ENCODE results near the gene CELF5. TPM values are rescaled to one million over a fixed set of nuclear protein-coding genes. Genes with fewer than 3 reads are reported as not detected.

CELF5 gene
- total and polyA plus RNA-seq, 9 donors, result 1.3 to 6.4 (median 2.8) TPM

- Histone ChIP-seq H3K27me3 (no peaks in the 10 kb centered on the region), H3K4me1 (ENCODE audit: insufficient read depth) (no peaks in the 10 kb centered on the region), H3K36me3 (no peaks in the 10 kb centered on the region), H3K27ac (no peak overlapping the region), H3K4me3 (no peak overlapping the region), H3K9me3 (peaks cover 0 to 3% of the 10 kb centered on the region in 2 donors)
- no peak for DNase-seq
- TF ChIP-seq EP300 (IDR thresholded peaks at IDR 0.05), result no peak
- no peak for TF ChIP-seq POLR2A (IDR thresholded peaks at IDR 0.05)
- no peak for TF ChIP-seq CTCF (IDR thresholded peaks at IDR 0.05)
- 79 to 88% (median 81%) methylated on average over 11 of the region's 11 CpGs for WGBS, 3 donors
- intact Hi-C loops (cut with DNase I), result no loop called here
Measured at GRCh38 chr19:3278294-3278693, 53.8 kb downstream of the CELF5 start.

GRCh38 chr19:3278749-3279148, 54.3 kb downstream of the CELF5 start:
- H3K27ac ChIP-seq, result no peak overlapping the region
- intact Hi-C loops (cut with DNase I), result no loop called here
- no peak overlapping the region for H3K4me3 ChIP-seq
- WGBS, 3 donors, result 72 to 83% (median 79%) methylated on average over 5 of the region's 5 CpGs
- H3K4me1 ChIP-seq (ENCODE audit: insufficient read depth), result no peaks in the 10 kb centered on the region
- no peaks in the 10 kb centered on the region for H3K9me3 ChIP-seq
- no peak for DNase-seq
- no peaks in the 10 kb centered on the region for H3K36me3 ChIP-seq
- no peaks in the 10 kb centered on the region for H3K27me3 ChIP-seq
- no peak for TF ChIP-seq POLR2A (IDR thresholded peaks at IDR 0.05)

GRCh38 chr19:3279306-3279705, 54.8 kb downstream of the CELF5 start:
- intact Hi-C loops (cut with DNase I), result no loop called here
- WGBS, 3 donors, result 62 to 72% (median 65%) methylated on average over 7 of the region's 7 CpGs
- no peaks in the 10 kb centered on the region for H3K27me3 ChIP-seq

GRCh38 chr19:3281026-3281425, 56.6 kb downstream of the CELF5 start:
- H3K4me3 ChIP-seq, result no peak overlapping the region
- H3K27me3 ChIP-seq, result no peaks in the 10 kb centered on the region
- intact Hi-C loops (cut with DNase I), result no loop called here
- no peaks in the 10 kb centered on the region for H3K4me1 ChIP-seq (ENCODE audit: insufficient read depth)
- H3K36me3 ChIP-seq, result no peaks in the 10 kb centered on the region
- no peak overlapping the region for H3K27ac ChIP-seq
- no peaks in the 10 kb centered on the region for H3K9me3 ChIP-seq
- no peak for DNase-seq
- WGBS, 3 donors, result 66 to 79% (median 76%) methylated on average over 21 of the region's 21 CpGs
- TF ChIP-seq CTCF (IDR thresholded peaks at IDR 0.05) (no peak), EP300 (IDR thresholded peaks at IDR 0.05) (no peak), POLR2A (IDR thresholded peaks at IDR 0.05) (no peak)

More at GRCh38 chr19:3279306-3279705, 54.8 kb downstream of the CELF5 start:
- TF ChIP-seq EP300 (IDR thresholded peaks at IDR 0.05), result no peak
- no peaks in the 10 kb centered on the region for H3K36me3 ChIP-seq
- H3K27ac ChIP-seq, result no peak overlapping the region
- DNase-seq, result no peak
- no peaks in the 10 kb centered on the region for H3K4me1 ChIP-seq (ENCODE audit: insufficient read depth)
- H3K4me3 ChIP-seq, result no peak overlapping the region
- no peaks in the 10 kb centered on the region for H3K9me3 ChIP-seq

GRCh38 chr19:3282155-3282554, 57.7 kb downstream of the CELF5 start:
- TF ChIP-seq CTCF (IDR thresholded peaks at IDR 0.05) (no peak), POLR2A (IDR thresholded peaks at IDR 0.05) (no peak), EP300 (IDR thresholded peaks at IDR 0.05) (no peak)
- WGBS, 3 donors, result 69 to 78% (median 78%) methylated on average over 14 of the region's 14 CpGs
- H3K27me3 ChIP-seq, result no peaks in the 10 kb centered on the region
- H3K4me3 ChIP-seq, result no peak overlapping the region
- no peaks in the 10 kb centered on the region for H3K36me3 ChIP-seq
- no peak for DNase-seq
- no peaks in the 10 kb centered on the region for H3K9me3 ChIP-seq
- no peaks in the 10 kb centered on the region for H3K4me1 ChIP-seq (ENCODE audit: insufficient read depth)
- H3K27ac ChIP-seq, result no peak overlapping the region
- intact Hi-C loops (cut with DNase I), result no loop called here

Measured in ovary (tissue), 9 donors.